Lower leg skin (tissue), 3 donors: ENCODE results near the gene S100P.

Experiments used
- CTCF ChIP-seq, 3 donors: fragments of 450-650 bp; IDR thresholded peaks; one replicate each; pipeline ENCODE4 v1.5.1; 2016; ENCODE audit warnings: antibody characterized with exemption in 3 of 3, mild to moderate bottlenecking in 3 of 3, moderate library complexity in 2 of 3
- POLR2A ChIP-seq, 2 donors: fragments of 450-650 bp; IDR thresholded peaks; one replicate each; pipeline ENCODE4 v1.6.1; 2016 to 2017; ENCODE audit warnings: antibody characterized with exemption in 2 of 2, mild to moderate bottlenecking in 1 of 2, moderate library complexity in 1 of 2

GRCh38 chr4:6716958-6717655 is 23.4 kb downstream of the S100P start:
- TF ChIP-seq POLR2A (IDR thresholded peaks at IDR 0.05) (no peak), CTCF (IDR thresholded peaks at IDR 0.05) (no peak)
